Retinal pigment epithelial cell (primary cell): ENCODE data around the gene NFE2L2.
"Not testable (repeated sequence)": the region's sequence is repeated elsewhere in the genome, so short reads cannot be mapped to it uniquely, and the experiment has no call there.

Experiments
- DNase-seq: peaks from one replicate; pipeline ENCODE4 v3.0.0-alpha.2; 2010; ENCODE audit warnings: low read depth
- H3K4me3 ChIP-seq: 2 replicates; pipeline ENCODE4 v1.5.1; 2011; ENCODE audit warnings: mild to moderate bottlenecking, low read length, control low read depth, moderate library complexity
- CTCF ChIP-seq: conservative IDR thresholded peaks from 2 replicates; pipeline ENCODE4 v1.5.1; 2011; ENCODE audit warnings: low read depth, low read length, control low read depth, inconsistent platforms

NFE2L2 gene

GRCh38 chr2:177190941-177191340, 73.6 kb downstream of the NFE2L2 start:
- no peak for DNase-seq
- TF ChIP-seq CTCF = no peak
- no peak overlapping the region for H3K4me3 ChIP-seq

GRCh38 chr2:177188482-177189469, 75.8 kb downstream of the NFE2L2 start:
- TF ChIP-seq CTCF = no peak
- no peak for DNase-seq
- no peak overlapping the region for H3K4me3 ChIP-seq

- H3K4me3 ChIP-seq = no peak overlapping the region
- TF ChIP-seq CTCF = no peak
- DNase-seq = no peak
Measured at GRCh38 chr2:177187631-177188312, 76.8 kb downstream of the NFE2L2 start.

GRCh38 chr2:177186038-177186437, 78.5 kb downstream of the NFE2L2 start:
- H3K4me3 ChIP-seq, DNase-seq: not testable (repeated sequence)

- DNase-seq = no peak
- no peak overlapping the region for H3K4me3 ChIP-seq
- TF ChIP-seq CTCF = no peak
Measured at GRCh38 chr2:177184606-177185005, 79.9 kb downstream of the NFE2L2 start.

- no peak for TF ChIP-seq CTCF
- no peak overlapping the region for H3K4me3 ChIP-seq
- DNase-seq = no peak
Measured at GRCh38 chr2:177183860-177184259, 80.7 kb downstream of the NFE2L2 start.
